ENCODE measurements around the gene LRRC8B. TPM values are rescaled to one million over a fixed set of nuclear protein-coding genes. Genes with fewer than 3 reads are reported as not detected.

Gene LRRC8B
- total and polyA plus RNA-seq, 2 experiments from 2014 or later, result 0.32 to 0.54 TPM

GRCh38 chr1:89532866-89533265 is 8.2 kb downstream of the LRRC8B start:
- Histone ChIP-seq H3K27ac (no peak overlapping the region), H3K36me3 (ENCODE audit: low read depth) (no peaks in the 10 kb centered on the region), H4K20me1 (ENCODE audit: insufficient read depth) (no peaks in the 10 kb centered on the region), H3F3A (ENCODE audit: insufficient read depth) (no peaks in the 10 kb centered on the region), H3K79me2 (ENCODE audit: insufficient read depth) (no peaks in the 10 kb centered on the region), H2AFZ (no peak overlapping the region), H3K4me2 (ENCODE audit: unreplicated experiment) (no peak overlapping the region), H3K9me3 (ENCODE audit: low read depth) (no peaks in the 10 kb centered on the region), H3K4me3 (no peak overlapping the region), H3K9me2 (ENCODE audit: insufficient read depth) (no peaks in the 10 kb centered on the region), H3K4me1 (ENCODE audit: insufficient read depth) (no peaks in the 10 kb centered on the region), H3K9ac (no peak overlapping the region), H3K27me3 (replicated peaks; ENCODE audit: insufficient read depth) (no peaks in the 10 kb centered on the region)
- in situ Hi-C loops (cut with MboI), result no loop called here
- DNase-seq, result no peak
- TF ChIP-seq EZH2phosphoT487 (IDR thresholded peaks at IDR 0.05; ENCODE audit: insufficient read depth, low read depth) (no peak), EZH2 (IDR thresholded peaks at IDR 0.05; ENCODE audit: insufficient read depth, poor library complexity, severe bottlenecking) (no peak)
- 90 to 100% methylated on average over 1 of the region's 1 CpG for WGBS, 2 experiments (ENCODE audit: low coverage in 1 of 2, low lambda C conversion rate in 2 of 2, missing lambda C conversion rate in 2 of 2)

GRCh38 chr1:89535537-89535936 is 10.9 kb downstream of the LRRC8B start:
- DNase-seq, result no peak
- no peak overlapping the region for H3K9ac ChIP-seq
- no peaks in the 10 kb centered on the region for H3K79me2 ChIP-seq (ENCODE audit: insufficient read depth)
- H3K4me1 ChIP-seq (ENCODE audit: insufficient read depth), result no peaks in the 10 kb centered on the region
- no peaks in the 10 kb centered on the region for H3K36me3 ChIP-seq (ENCODE audit: low read depth)
- in situ Hi-C loops (cut with MboI), result no loop called here
- 92 to 97% methylated on average over 2 of the region's 2 CpGs for WGBS, 2 experiments (ENCODE audit: low coverage in 1 of 2, low lambda C conversion rate in 2 of 2, missing lambda C conversion rate in 2 of 2)
- no peak overlapping the region for H3K27ac ChIP-seq
- no peaks in the 10 kb centered on the region for H3K9me2 ChIP-seq (ENCODE audit: insufficient read depth)
- no peak overlapping the region for H2AFZ ChIP-seq
- H4K20me1 ChIP-seq (ENCODE audit: insufficient read depth), result no peaks in the 10 kb centered on the region
- H3K4me2 ChIP-seq (ENCODE audit: unreplicated experiment), result no peak overlapping the region
- TF ChIP-seq EZH2 (IDR thresholded peaks at IDR 0.05; ENCODE audit: insufficient read depth, poor library complexity, severe bottlenecking) (no peak), EZH2phosphoT487 (IDR thresholded peaks at IDR 0.05; ENCODE audit: insufficient read depth, low read depth) (no peak)
- H3K4me3 ChIP-seq, result no peak overlapping the region
- H3F3A ChIP-seq (ENCODE audit: insufficient read depth), result no peaks in the 10 kb centered on the region
- no peaks in the 10 kb centered on the region for H3K27me3 ChIP-seq (replicated peaks; ENCODE audit: insufficient read depth)
- H3K9me3 ChIP-seq (ENCODE audit: low read depth), result no peaks in the 10 kb centered on the region

GRCh38 chr1:89536555-89537341 is 12.1 kb downstream of the LRRC8B start:
- TF ChIP-seq EZH2 (IDR thresholded peaks at IDR 0.05; ENCODE audit: insufficient read depth, poor library complexity, severe bottlenecking) (no peak), EZH2phosphoT487 (IDR thresholded peaks at IDR 0.05; ENCODE audit: insufficient read depth, low read depth) (no peak)
- Histone ChIP-seq H3K9me3 (ENCODE audit: low read depth) (no peaks in the 10 kb centered on the region), H3K9ac (no peak overlapping the region), H3K4me3 (no peak overlapping the region), H4K20me1 (ENCODE audit: insufficient read depth) (no peaks in the 10 kb centered on the region), H2AFZ (no peak overlapping the region), H3K36me3 (ENCODE audit: low read depth) (no peaks in the 10 kb centered on the region), H3K4me1 (ENCODE audit: insufficient read depth) (no peaks in the 10 kb centered on the region), H3K27me3 (replicated peaks; ENCODE audit: insufficient read depth) (no peaks in the 10 kb centered on the region), H3K79me2 (ENCODE audit: insufficient read depth) (no peaks in the 10 kb centered on the region), H3K27ac (no peak overlapping the region), H3K9me2 (ENCODE audit: insufficient read depth) (no peaks in the 10 kb centered on the region), H3F3A (ENCODE audit: insufficient read depth) (no peaks in the 10 kb centered on the region), H3K4me2 (ENCODE audit: unreplicated experiment) (no peak overlapping the region)
- no peak for DNase-seq
- WGBS, 2 experiments (ENCODE audit: low coverage in 1 of 2, low lambda C conversion rate in 2 of 2, missing lambda C conversion rate in 2 of 2), result 85 to 89% methylated on average over 5 of the region's 5 CpGs
- in situ Hi-C loops (cut with MboI), result no loop called here

- Histone ChIP-seq H3K79me2 (ENCODE audit: insufficient read depth) (no peaks in the 10 kb centered on the region), H3K4me1 (ENCODE audit: insufficient read depth) (no peaks in the 10 kb centered on the region), H3K27ac (no peak overlapping the region), H3K4me3 (no peak overlapping the region), H3K4me2 (ENCODE audit: unreplicated experiment) (no peak overlapping the region), H3F3A (ENCODE audit: insufficient read depth) (no peaks in the 10 kb centered on the region), H3K9me3 (ENCODE audit: low read depth) (no peaks in the 10 kb centered on the region), H4K20me1 (ENCODE audit: insufficient read depth) (no peaks in the 10 kb centered on the region), H3K36me3 (ENCODE audit: low read depth) (no peaks in the 10 kb centered on the region), H3K9ac (no peak overlapping the region), H3K9me2 (ENCODE audit: insufficient read depth) (no peaks in the 10 kb centered on the region), H2AFZ (no peak overlapping the region), H3K27me3 (replicated peaks; ENCODE audit: insufficient read depth) (no peaks in the 10 kb centered on the region)
- no peak for TF ChIP-seq EZH2phosphoT487 (IDR thresholded peaks at IDR 0.05; ENCODE audit: insufficient read depth, low read depth)
- TF ChIP-seq EZH2 (IDR thresholded peaks at IDR 0.05; ENCODE audit: insufficient read depth, poor library complexity, severe bottlenecking), result no peak
- WGBS, 2 experiments (ENCODE audit: low coverage in 1 of 2, low lambda C conversion rate in 2 of 2, missing lambda C conversion rate in 2 of 2), result 28 to 38% methylated on average over 2 of the region's 2 CpGs
- DNase-seq, result peak; percentile 56
- in situ Hi-C loops (cut with MboI), result no loop called here
These were observed 13.7 kb downstream of the LRRC8B start for GRCh38 chr1:89538361-89538760.

Measured in GM23248 (cell line).